GM23338 (cell line): ENCODE results near the gene UBE2L6. TPM values are rescaled to one million over a fixed set of nuclear protein-coding genes. Genes with fewer than 3 reads are reported as not detected.

Experiments
- ATAC-seq: fragments of 200-7000 bp; cut with Tn5 transposase; 3 replicates; pipeline ENCODE4 v1.9.1; 2020
- DNase-seq: peaks from one replicate; pipeline ENCODE4 v3.0.0-alpha.2; 2015; ENCODE audit warnings: low spot score
- H2AFZ ChIP-seq: fragments of 200-600 bp; sonication (generic); 2 replicates; pipeline ENCODE4 v1.8.0; 2016; ENCODE audit warnings: antibody characterized with exemption, mild to moderate bottlenecking, moderate library complexity
- H3F3A ChIP-seq: fragments of 200-600 bp; sonication (generic); replicated peaks from 2 replicates; pipeline ENCODE4 v1.8.0; 2017; ENCODE audit warnings: antibody characterized with exemption, mixed run types, low read depth
- H3K27ac ChIP-seq: fragments of 200-600 bp; sonication (generic); 2 replicates; pipeline ENCODE4 v1.6.1; 2016; ENCODE audit warnings: low read depth
- H3K27me3 ChIP-seq: fragments of 200-600 bp; sonication (generic); 2 replicates; pipeline ENCODE4 v1.8.0; 2016; ENCODE audit warnings: mild to moderate bottlenecking, mixed run types, moderate library complexity; ENCODE audit not compliant: insufficient read depth
- H3K36me3 ChIP-seq: fragments of 200-600 bp; sonication (generic); 2 replicates; pipeline ENCODE4 v1.8.0; 2016; ENCODE audit warnings: mild to moderate bottlenecking; ENCODE audit not compliant: insufficient read depth
- H3K4me1 ChIP-seq: fragments of 200-600 bp; sonication (generic); 2 replicates; pipeline ENCODE4 v1.8.0; 2016; ENCODE audit warnings: mild to moderate bottlenecking, moderate library complexity; ENCODE audit not compliant: insufficient read depth
- H3K4me2 ChIP-seq: fragments of 200-600 bp; sonication (generic); 2 replicates; pipeline ENCODE4 v1.7.1; 2017; ENCODE audit warnings: mixed run types
- H3K4me3 ChIP-seq: fragments of 200-600 bp; sonication (generic); 2 replicates; pipeline ENCODE4 v1.6.1; 2016; ENCODE audit warnings: mixed run types
- H3K79me2 ChIP-seq: fragments of 200-600 bp; sonication (generic); replicated peaks from 2 replicates; pipeline ENCODE4 v1.8.0; 2017; ENCODE audit warnings: mild to moderate bottlenecking; ENCODE audit not compliant: insufficient read depth
- H3K9me2 ChIP-seq: fragments of 200-600 bp; sonication (generic); 2 replicates; pipeline ENCODE4 v1.8.0; 2017; ENCODE audit not compliant: insufficient read depth
- H4K20me1 ChIP-seq: fragments of 200-600 bp; sonication (generic); replicated peaks from 2 replicates; pipeline ENCODE4 v1.8.0; 2017; ENCODE audit warnings: mild to moderate bottlenecking; ENCODE audit not compliant: insufficient read depth
- H3K27ac Mint-ChIP-seq: 2 replicates; pipeline ENCODE4 v1.8.0; 2020; ENCODE audit warnings: inconsistent platforms, mild to moderate bottlenecking, moderate library complexity, mixed read lengths
- H3K27me3 Mint-ChIP-seq: 3 replicates; pipeline ENCODE4 v1.8.0; 2022; ENCODE audit warnings: low read depth, mild to moderate bottlenecking, moderate library complexity, mixed read lengths, inconsistent platforms; ENCODE audit not compliant: insufficient read depth, poor library complexity
- H3K36me3 Mint-ChIP-seq: 3 replicates; pipeline ENCODE4 v1.8.0; 2021; ENCODE audit warnings: low read depth, mild to moderate bottlenecking, inconsistent platforms, moderate library complexity, mixed read lengths
- H3K4me1 Mint-ChIP-seq: 3 replicates; pipeline ENCODE4 v1.8.0; 2020; ENCODE audit warnings: mild to moderate bottlenecking, inconsistent platforms, mixed read lengths
- H3K4me3 Mint-ChIP-seq: 3 replicates; pipeline ENCODE4 v1.8.0; 2021; ENCODE audit warnings: moderate library complexity, mild to moderate bottlenecking, inconsistent platforms, mixed read lengths
- H3K9me3 Mint-ChIP-seq: 3 replicates; pipeline ENCODE4 v1.8.0; 2020; ENCODE audit warnings: moderate library complexity, mild to moderate bottlenecking, inconsistent platforms, mixed read lengths
- CREB1 ChIP-seq: fragments of 250-450 bp; sonication (Bioruptor Pico); IDR thresholded peaks from 2 replicates; pipeline ENCODE4 v1.5.0; 2020; ENCODE audit warnings: low read depth, mild to moderate bottlenecking, moderate library complexity
- EZH2 ChIP-seq: fragments of 200-600 bp; sonication (generic); IDR thresholded peaks from one replicate; pipeline ENCODE4 v1.8.0; 2017; ENCODE audit warnings: antibody characterized with exemption, mild to moderate bottlenecking, low read depth; ENCODE audit not compliant: unreplicated experiment
- STAT1 ChIP-seq: IDR thresholded peaks from one replicate; pipeline ENCODE4 v1.6.1; 2016; ENCODE audit warnings: antibody characterized with exemption; ENCODE audit not compliant: unreplicated experiment
- ZNF114 ChIP-seq: fragments of 250-450 bp; sonication (Bioruptor Pico); IDR thresholded peaks from 2 replicates; pipeline ENCODE4 v1.5.0; 2020; ENCODE audit warnings: mild to moderate bottlenecking, moderate library complexity
- polyA plus RNA-seq: library from polyadenylated mRNA; unstranded; fragments of >200 nt; fragmentation: Nextera tagmentation; extraction: Ambion mirVana; gene quantifications from 2 replicates; pipeline ENCODE4 v1.2.1, GENCODE V29; 2016
- total RNA-seq: library from RNA; depleted of rRNA; stranded (reverse); fragments of >200 nt; shearing (Covaris generic); gene quantifications from 2 replicates; pipeline ENCODE4 v1.2.3, GENCODE V29; 2014
- TF ChIP-seq, protein P1 (sequence below): IDR thresholded peaks from 2 replicates; pipeline ENCODE4 v1.6.1; 2016; ENCODE audit warnings: antibody characterized with exemption
- TF ChIP-seq, protein P2 (sequence below): IDR thresholded peaks from one replicate; pipeline ENCODE4 v1.6.1; 2018; ENCODE audit warnings: antibody characterized with exemption; ENCODE audit not compliant: unreplicated experiment
- TF ChIP-seq, protein P3 (sequence below): fragments of 250-450 bp; sonication (Bioruptor Pico); IDR thresholded peaks from 2 replicates; pipeline ENCODE4 v1.5.0; 2020; ENCODE audit warnings: mild to moderate bottlenecking, moderate library complexity

Gene UBE2L6
- total and polyA plus RNA-seq, 2 experiments from 2014 or later = 46.0 to 52.0 TPM

DNA sequence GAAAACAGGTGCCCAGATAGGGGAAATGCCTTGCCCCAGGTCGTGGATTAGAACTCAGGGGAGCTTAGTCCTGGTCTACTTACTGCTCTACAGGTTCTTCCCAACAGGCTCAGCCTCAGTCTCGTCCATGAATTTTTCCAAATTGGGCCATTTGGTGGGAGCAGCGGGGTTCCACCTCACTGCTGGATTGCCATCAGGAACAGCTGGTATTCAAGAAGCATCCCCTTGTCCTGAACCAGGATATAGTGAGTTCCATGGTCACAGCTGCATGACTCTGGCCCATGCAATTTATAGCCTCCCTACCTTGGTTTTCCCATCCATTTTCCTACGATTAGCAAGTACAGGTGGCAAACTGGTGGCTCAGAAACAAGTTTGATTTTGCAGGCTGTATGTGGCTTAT is 6.6 kb upstream of the UBE2L6 start:
- DNase-seq = no peak
- Mint-ChIP-seq H3K27ac (no peak overlapping the region), H3K9me3 (no peaks in the 10 kb centered on the region), H3K4me1 (peaks cover 21% of the 10 kb centered on the region), H3K27me3 (peaks cover 4% of the 10 kb centered on the region), H3K36me3 (no peaks in the 10 kb centered on the region), H3K4me3 (no peak overlapping the region)
- no peaks in the 10 kb centered on the region for H4K20me1 ChIP-seq
- no peaks in the 10 kb centered on the region for H3K9me2 ChIP-seq
- H3K36me3 ChIP-seq = no peaks in the 10 kb centered on the region
- H2AFZ ChIP-seq = no peak overlapping the region
- H3K4me1 ChIP-seq = peaks cover 21% of the 10 kb centered on the region
- ATAC-seq = peak; percentile 60
- no peak overlapping the region for H3K4me2 ChIP-seq
- no peaks in the 10 kb centered on the region for H3K79me2 ChIP-seq
- TF ChIP-seq, protein P1, sequence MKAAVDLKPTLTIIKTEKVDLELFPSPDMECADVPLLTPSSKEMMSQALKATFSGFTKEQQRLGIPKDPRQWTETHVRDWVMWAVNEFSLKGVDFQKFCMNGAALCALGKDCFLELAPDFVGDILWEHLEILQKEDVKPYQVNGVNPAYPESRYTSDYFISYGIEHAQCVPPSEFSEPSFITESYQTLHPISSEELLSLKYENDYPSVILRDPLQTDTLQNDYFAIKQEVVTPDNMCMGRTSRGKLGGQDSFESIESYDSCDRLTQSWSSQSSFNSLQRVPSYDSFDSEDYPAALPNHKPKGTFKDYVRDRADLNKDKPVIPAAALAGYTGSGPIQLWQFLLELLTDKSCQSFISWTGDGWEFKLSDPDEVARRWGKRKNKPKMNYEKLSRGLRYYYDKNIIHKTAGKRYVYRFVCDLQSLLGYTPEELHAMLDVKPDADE = no peak
- no peak for TF ChIP-seq EZH2
- TF ChIP-seq, protein P2, sequence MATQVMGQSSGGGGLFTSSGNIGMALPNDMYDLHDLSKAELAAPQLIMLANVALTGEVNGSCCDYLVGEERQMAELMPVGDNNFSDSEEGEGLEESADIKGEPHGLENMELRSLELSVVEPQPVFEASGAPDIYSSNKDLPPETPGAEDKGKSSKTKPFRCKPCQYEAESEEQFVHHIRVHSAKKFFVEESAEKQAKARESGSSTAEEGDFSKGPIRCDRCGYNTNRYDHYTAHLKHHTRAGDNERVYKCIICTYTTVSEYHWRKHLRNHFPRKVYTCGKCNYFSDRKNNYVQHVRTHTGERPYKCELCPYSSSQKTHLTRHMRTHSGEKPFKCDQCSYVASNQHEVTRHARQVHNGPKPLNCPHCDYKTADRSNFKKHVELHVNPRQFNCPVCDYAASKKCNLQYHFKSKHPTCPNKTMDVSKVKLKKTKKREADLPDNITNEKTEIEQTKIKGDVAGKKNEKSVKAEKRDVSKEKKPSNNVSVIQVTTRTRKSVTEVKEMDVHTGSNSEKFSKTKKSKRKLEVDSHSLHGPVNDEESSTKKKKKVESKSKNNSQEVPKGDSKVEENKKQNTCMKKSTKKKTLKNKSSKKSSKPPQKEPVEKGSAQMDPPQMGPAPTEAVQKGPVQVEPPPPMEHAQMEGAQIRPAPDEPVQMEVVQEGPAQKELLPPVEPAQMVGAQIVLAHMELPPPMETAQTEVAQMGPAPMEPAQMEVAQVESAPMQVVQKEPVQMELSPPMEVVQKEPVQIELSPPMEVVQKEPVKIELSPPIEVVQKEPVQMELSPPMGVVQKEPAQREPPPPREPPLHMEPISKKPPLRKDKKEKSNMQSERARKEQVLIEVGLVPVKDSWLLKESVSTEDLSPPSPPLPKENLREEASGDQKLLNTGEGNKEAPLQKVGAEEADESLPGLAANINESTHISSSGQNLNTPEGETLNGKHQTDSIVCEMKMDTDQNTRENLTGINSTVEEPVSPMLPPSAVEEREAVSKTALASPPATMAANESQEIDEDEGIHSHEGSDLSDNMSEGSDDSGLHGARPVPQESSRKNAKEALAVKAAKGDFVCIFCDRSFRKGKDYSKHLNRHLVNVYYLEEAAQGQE = no peak
- TF ChIP-seq, protein P3, sequence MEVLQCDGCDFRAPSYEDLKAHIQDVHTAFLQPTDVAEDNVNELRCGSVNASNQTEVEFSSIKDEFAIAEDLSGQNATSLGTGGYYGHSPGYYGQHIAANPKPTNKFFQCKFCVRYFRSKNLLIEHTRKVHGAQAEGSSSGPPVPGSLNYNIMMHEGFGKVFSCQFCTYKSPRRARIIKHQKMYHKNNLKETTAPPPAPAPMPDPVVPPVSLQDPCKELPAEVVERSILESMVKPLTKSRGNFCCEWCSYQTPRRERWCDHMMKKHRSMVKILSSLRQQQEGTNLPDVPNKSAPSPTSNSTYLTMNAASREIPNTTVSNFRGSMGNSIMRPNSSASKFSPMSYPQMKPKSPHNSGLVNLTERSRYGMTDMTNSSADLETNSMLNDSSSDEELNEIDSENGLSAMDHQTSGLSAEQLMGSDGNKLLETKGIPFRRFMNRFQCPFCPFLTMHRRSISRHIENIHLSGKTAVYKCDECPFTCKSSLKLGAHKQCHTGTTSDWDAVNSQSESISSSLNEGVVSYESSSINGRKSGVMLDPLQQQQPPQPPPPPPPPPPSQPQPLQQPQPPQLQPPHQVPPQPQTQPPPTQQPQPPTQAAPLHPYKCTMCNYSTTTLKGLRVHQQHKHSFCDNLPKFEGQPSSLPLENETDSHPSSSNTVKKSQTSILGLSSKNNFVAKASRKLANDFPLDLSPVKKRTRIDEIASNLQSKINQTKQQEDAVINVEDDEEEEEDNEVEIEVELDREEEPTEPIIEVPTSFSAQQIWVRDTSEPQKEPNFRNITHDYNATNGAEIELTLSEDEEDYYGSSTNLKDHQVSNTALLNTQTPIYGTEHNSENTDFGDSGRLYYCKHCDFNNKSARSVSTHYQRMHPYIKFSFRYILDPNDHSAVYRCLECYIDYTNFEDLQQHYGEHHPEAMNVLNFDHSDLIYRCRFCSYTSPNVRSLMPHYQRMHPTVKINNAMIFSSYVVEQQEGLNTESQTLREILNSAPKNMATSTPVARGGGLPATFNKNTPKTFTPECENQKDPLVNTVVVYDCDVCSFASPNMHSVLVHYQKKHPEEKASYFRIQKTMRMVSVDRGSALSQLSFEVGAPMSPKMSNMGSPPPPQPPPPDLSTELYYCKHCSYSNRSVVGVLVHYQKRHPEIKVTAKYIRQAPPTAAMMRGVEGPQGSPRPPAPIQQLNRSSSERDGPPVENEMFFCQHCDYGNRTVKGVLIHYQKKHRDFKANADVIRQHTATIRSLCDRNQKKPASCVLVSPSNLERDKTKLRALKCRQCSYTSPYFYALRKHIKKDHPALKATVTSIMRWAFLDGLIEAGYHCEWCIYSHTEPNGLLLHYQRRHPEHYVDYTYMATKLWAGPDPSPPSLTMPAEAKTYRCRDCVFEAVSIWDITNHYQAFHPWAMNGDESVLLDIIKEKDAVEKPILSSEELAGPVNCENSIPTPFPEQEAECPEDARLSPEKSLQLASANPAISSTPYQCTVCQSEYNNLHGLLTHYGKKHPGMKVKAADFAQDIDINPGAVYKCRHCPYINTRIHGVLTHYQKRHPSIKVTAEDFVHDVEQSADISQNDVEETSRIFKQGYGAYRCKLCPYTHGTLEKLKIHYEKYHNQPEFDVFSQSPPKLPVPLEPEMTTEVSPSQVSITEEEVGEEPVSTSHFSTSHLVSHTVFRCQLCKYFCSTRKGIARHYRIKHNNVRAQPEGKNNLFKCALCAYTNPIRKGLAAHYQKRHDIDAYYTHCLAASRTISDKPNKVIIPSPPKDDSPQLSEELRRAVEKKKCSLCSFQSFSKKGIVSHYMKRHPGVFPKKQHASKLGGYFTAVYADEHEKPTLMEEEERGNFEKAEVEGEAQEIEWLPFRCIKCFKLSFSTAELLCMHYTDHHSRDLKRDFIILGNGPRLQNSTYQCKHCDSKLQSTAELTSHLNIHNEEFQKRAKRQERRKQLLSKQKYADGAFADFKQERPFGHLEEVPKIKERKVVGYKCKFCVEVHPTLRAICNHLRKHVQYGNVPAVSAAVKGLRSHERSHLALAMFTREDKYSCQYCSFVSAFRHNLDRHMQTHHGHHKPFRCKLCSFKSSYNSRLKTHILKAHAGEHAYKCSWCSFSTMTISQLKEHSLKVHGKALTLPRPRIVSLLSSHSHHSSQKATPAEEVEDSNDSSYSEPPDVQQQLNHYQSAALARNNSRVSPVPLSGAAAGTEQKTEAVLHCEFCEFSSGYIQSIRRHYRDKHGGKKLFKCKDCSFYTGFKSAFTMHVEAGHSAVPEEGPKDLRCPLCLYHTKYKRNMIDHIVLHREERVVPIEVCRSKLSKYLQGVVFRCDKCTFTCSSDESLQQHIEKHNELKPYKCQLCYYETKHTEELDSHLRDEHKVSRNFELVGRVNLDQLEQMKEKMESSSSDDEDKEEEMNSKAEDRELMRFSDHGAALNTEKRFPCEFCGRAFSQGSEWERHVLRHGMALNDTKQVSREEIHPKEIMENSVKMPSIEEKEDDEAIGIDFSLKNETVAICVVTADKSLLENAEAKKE (CRISPR knock-in tag) = no peak
- TF ChIP-seq STAT1 = no peak
- TF ChIP-seq CREB1 (CRISPR knock-in tag) = no peak
- TF ChIP-seq ZNF114 (CRISPR knock-in tag) = no peak
- no peak overlapping the region for H3K27ac ChIP-seq
- peaks cover 5% of the 10 kb centered on the region; the same call in 1 of the 2 replicates for H3F3A ChIP-seq
- H3K27me3 ChIP-seq = no peaks in the 10 kb centered on the region
- no peak overlapping the region for H3K4me3 ChIP-seq
